ENCODE measurements around the gene PDE11A.
"Not testable (repeated sequence)": the region's sequence is repeated elsewhere in the genome, so short reads cannot be mapped to it uniquely, and the experiment has no call there.

PDE11A gene

GRCh38 chr2:178074123-178075005 is 1.8 kb upstream of the PDE11A start:
- no peak for DNase-seq

- no peak for DNase-seq
These were observed 586 bp downstream of the PDE11A start for GRCh38 chr2:178072000-178072382.

GRCh38 chr2:178070824-178071223 is 1.8 kb downstream of the PDE11A start:
- DNase-seq, result no peak

- DNase-seq, result no peak
These were observed 3.0 kb downstream of the PDE11A start for GRCh38 chr2:178069551-178069950.

GRCh38 chr2:178068823-178069454 is 3.6 kb downstream of the PDE11A start:
- no peak for DNase-seq

- DNase-seq, result no peak
These were observed 5.5 kb downstream of the PDE11A start for GRCh38 chr2:178066890-178067669.

- no peak for DNase-seq
These were observed 6.3 kb downstream of the PDE11A start for GRCh38 chr2:178066324-178066723.

- DNase-seq, result no peak
These were observed 12.9 kb downstream of the PDE11A start for GRCh38 chr2:178059681-178060080.

GRCh38 chr2:178059111-178059510 is 13.5 kb downstream of the PDE11A start:
- no peak for DNase-seq

- DNase-seq, result no peak
These were observed 15.3 kb downstream of the PDE11A start for GRCh38 chr2:178057179-178057680.

GRCh38 chr2:178056345-178056744 is 16.2 kb downstream of the PDE11A start:
- no peak for DNase-seq

GRCh38 chr2:178051257-178051656 is 21.3 kb downstream of the PDE11A start:
- not testable (repeated sequence) for DNase-seq

- no peak for DNase-seq
These were observed 25.2 kb downstream of the PDE11A start for GRCh38 chr2:178047391-178047790.

GRCh38 chr2:178044836-178045235 is 27.7 kb downstream of the PDE11A start:
- DNase-seq, result no peak

- no peak for DNase-seq
These were observed 29.3 kb downstream of the PDE11A start for GRCh38 chr2:178043266-178043665.

- not testable (repeated sequence) for DNase-seq
These were observed 39.0 kb downstream of the PDE11A start for GRCh38 chr2:178033583-178033982.

GRCh38 chr2:178029342-178029741 is 43.2 kb downstream of the PDE11A start:
- no peak for DNase-seq

GRCh38 chr2:178025551-178026185 is 46.9 kb downstream of the PDE11A start:
- DNase-seq, result no peak

- DNase-seq, result no peak
These were observed 54.4 kb downstream of the PDE11A start for GRCh38 chr2:178018141-178018540.

- no peak for DNase-seq
These were observed 56.0 kb downstream of the PDE11A start for GRCh38 chr2:178016612-178017011.

- DNase-seq, result no peak
These were observed 59.9 kb downstream of the PDE11A start for GRCh38 chr2:178012639-178013038.

- DNase-seq, result no peak
These were observed 62.8 kb downstream of the PDE11A start for GRCh38 chr2:178009813-178010212.

Data from activated naive CD4-positive, alpha-beta T cell treated with Interleukin-2 at 50 U/mL for 16 hours (primary cell).